Ramos (cell line): Measurements from ENCODE around the gene FAM53B.
"Not testable (repeated sequence)": the region's sequence is repeated elsewhere in the genome, so short reads cannot be mapped to it uniquely, and the experiment has no call there.

Experiments used
- in situ Hi-C: fragments of 300-500 bp; cut with MboI; formaldehyde crosslinking; loops from one replicate; pipeline ENCODE4 v1.14.3; 2022; ENCODE audit warnings: low sequenced_read_pairs; ENCODE audit not compliant: unreplicated experiment

The FAM53B gene

GRCh38 chr10:124596962-124597845 lies 147.0 kb downstream of the FAM53B start:
- in situ Hi-C loops, result no loop called here

DNA sequence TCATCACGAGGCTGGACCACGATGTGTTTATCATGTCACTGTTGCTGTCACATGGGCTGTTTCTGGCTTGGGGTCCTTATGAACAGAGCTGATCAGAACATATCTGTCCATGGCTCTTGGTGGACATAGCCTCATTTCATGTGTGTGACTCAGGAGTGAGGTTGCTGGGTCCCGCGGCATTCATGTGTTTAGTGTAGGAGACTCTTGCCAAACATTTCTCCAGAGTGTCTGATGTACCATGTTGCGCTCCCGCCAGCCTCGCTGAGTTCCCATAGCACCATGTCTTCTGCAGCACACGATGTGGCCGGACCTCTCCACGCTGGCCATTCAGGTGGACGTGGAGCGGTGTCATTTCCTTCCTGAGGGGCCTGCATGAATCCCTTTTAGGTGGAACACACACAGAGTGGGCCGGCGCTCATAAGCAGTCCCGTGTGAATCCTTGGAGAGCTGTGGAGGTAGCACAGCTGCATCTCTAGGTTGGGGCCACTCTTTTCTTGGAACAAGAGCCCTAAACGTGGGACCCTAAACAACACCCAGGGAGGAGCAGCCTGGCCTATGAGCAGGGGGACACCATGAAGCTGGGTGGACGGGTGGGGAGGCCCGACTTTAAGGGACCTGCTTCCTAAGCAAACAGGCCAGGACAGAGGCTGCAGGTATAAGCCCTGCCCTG lies 147.9 kb downstream of the FAM53B start:
- in situ Hi-C loops, result no loop called here

DNA sequence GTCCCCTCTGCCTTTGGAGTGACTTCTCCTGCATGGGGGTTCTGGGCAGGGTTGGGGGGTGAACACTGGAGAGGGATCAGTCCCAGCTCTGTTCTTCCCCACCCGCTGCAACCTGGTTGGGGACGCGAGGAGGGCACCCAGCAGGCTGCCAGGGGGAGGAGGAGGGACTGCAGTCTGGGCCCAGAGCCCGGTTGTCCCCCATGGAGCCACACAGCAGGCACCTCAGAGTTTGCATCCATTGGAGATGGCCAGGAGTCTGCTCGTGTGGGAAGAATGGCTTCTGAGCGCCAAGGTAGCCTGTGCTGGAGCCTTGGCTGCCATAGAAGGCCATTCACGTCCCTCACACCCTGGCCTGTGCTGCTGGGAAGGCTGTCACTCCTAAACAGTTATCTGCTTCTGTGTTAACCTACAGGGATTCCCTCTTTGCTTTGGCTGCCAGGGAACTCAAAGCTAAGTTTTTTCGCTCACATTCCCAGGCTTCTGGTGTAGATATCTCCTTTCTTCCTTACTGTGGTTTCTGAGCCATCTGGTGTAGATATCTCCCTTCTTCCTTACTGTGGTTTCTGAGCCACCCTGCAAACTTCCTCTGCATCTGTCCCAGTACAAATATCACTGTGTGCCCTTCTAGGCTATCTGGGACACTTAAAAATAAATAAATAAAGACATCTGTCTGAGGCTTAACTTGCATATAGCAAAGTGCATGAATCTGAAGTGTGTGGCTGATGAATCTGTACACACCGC lies 148.9 kb downstream of the FAM53B start:
- in situ Hi-C loops, result no loop called here

DNA sequence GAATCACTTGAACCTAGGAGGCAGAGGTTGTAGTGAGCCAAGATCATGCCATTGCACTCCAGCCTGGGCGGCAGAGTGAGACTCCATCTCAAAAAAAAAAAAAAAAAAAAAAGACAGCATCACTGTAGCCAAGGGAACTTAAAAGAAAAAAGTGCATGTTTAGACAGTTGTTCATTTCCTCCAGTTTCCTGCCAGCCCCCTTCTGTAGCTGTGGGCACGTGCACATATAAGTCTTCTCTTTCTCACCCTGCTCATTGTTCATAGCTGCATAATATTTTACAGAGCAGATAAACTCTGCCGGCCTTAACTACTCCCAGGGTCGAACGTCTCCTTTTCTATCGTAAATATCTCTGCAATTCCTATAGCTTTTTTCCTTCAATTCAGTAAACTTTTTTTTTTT lies 149.9 kb downstream of the FAM53B start:
- in situ Hi-C loops, result no loop called here

DNA sequence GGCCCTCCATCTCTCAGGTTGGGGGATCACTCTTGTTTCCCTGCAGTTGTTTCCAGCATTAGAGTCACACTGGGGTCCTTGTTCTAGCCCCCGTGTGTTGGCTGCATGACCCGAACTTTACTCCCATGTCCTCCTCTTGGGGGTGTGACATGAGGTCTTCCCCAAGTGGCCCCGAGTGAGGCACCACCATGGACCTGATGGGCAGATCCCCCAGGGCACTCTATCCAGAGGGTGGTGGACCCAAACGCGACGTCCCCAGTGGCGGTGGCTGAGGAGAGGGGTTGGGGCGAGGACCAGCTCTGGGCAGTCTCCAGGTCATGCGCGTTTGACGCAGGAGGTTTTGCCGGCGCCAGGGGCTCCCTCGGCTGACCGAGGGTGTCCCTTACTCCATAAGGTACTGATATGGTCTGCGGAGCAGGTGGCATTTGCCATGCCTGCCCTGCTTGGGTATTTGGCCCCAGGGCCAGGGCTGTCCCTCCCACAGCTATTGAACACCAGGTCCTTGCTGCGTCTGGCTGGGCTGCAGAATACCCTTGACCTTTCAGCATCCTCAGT lies 150.7 kb downstream of the FAM53B start:
- in situ Hi-C loops, result no loop called here

DNA sequence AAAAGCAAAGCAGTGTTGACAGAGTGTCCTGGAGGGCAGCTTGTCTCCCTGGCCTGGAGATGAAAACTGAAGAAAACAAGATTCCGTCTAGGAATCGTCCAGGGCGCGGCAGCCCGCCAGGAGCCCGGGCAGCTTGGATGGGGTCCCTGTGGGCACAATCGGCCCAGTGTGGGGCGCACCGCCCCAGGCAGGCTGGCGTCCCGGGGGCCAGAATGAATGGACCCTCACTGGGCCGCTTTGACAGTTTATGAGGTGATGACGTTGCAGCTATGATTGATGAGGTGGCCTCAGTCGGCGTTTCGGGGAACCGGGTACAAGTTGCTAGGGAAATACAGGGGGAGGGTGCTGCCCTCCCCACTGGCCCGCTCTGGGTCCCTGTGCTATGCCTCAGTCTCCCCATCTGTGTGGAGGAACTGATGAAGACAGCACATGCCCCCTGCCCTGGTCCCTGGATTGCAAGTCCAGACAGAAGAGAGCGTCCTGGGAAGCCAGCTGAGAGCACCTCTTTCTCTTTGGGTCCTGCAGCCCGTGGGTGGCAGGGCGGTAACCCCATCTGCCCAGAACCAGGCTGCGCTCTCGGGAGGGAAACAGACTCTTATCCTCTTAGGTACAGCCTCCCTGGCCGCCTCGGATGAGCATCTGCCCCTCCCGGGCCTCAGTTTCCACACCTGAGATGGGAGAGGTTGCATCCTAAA lies 151.3 kb downstream of the FAM53B start:
- in situ Hi-C loops, result no loop called here

- in situ Hi-C loops, result no loop called here
Measured at GRCh38 chr10:124592101-124592500, 152.1 kb downstream of the FAM53B start.

GRCh38 chr10:124591123-124591495 lies 153.1 kb downstream of the FAM53B start:
- in situ Hi-C loops, result no loop called here

DNA sequence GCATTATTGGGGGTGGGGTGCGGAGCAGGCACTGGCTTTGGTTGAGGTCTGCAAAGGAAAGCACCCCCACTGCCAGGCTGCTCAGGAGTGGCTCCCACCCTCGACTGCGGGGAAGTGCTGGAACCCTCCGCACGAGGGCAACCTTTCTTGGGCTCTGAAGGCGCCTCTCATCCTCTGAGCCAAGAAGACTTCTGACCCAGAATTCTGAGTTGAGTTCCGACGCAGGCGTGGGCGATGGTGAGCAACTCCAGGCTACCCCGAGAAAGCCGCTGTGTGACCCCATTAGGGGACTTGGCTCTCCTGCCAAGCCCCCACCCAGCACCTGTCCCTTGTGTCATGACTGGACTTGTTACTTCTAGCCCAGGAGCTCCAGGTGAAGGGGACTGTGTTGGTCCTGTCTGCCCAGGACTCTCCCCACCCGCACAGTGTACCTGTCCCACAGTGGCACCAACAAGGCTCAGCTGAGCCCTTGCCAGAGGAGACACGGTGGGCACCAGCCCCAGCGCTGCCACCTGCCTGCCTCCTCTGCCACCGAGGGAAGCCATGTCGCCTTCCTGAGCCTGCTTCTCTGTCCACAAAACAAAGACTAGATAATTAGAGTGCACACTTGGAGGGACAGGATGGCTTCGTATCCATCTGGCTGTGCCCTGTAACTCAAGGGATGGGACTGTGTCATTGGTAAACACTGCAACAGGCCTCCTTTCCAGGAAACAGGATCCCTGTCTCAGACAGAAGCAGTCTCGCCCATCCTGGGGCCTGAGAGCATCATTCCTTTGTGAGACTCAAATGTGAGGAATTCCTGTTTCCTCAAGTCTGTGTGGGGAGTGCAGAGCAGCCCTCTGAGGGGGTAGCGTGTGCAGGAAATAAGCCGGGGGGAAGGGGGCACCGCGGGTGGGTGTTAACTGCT lies 153.7 kb downstream of the FAM53B start:
- in situ Hi-C loops, result no loop called here

- in situ Hi-C loops, result no loop called here
Measured at GRCh38 chr10:124589491-124590041, 154.6 kb downstream of the FAM53B start.

- in situ Hi-C loops, result no loop called here
Measured at GRCh38 chr10:124588736-124589490, 155.3 kb downstream of the FAM53B start.

- in situ Hi-C loops, result not testable (repeated sequence)
Measured at GRCh38 chr10:124588341-124588735, 155.8 kb downstream of the FAM53B start.

DNA sequence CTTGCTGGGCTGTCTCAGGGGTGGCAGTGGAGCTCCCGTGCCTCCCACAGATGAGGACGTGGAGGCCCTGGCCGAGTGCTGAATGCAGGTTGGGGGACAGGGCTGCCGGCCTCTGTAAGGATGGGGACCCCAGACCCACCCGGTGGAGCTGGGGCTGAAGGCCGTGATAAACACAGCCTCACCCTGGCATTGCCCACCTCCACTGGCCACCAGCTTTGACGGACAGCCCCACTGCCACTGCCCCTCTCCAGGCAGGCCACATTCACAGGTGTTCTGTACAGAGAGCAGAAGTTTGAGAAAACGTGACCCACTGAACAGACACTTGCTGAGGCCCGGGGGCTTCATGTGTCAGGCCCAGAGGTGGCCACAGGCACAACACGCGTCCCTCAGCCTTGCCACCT lies 156.4 kb downstream of the FAM53B start:
- in situ Hi-C loops, result no loop called here

DNA sequence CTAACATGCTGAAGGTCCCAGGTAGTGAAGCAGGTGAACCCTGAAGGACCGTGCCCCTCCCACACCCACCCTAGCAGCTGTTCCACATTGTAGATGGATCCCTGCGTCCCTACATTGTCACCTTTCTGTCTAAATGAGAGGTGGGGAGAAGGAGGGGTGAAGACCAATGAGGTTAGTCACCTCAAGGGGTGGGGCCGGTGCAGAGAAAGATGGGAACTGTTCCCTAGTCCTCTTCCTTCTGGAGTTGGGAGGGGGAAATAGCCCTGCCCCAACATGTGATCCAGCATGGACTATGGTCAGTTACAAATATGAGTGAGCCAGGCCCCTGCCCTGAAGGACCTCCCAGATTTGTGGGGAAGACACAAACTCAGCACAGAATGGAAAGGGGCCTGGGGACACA lies 158.0 kb downstream of the FAM53B start:
- in situ Hi-C loops, result no loop called here

DNA sequence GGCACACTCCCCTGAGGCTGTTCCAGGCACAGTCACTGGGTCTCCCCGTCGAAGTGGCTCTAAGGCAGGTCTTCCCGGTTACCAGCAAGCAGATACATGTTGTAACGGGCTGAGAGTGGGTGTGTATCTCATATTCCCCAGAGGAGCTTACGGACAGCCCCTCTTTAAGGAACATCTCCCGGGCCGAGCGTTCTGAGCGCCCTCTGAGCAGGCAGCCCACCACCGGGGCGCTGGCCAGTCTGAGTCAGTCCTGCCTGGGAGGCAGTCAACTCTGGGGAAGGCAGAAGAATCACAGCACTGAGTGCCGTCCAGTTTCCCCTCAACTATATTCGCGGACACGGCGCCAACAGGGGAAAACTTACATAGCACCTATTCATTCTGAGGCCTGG lies 165.2 kb downstream of the FAM53B start:
- in situ Hi-C loops, result no loop called here

DNA sequence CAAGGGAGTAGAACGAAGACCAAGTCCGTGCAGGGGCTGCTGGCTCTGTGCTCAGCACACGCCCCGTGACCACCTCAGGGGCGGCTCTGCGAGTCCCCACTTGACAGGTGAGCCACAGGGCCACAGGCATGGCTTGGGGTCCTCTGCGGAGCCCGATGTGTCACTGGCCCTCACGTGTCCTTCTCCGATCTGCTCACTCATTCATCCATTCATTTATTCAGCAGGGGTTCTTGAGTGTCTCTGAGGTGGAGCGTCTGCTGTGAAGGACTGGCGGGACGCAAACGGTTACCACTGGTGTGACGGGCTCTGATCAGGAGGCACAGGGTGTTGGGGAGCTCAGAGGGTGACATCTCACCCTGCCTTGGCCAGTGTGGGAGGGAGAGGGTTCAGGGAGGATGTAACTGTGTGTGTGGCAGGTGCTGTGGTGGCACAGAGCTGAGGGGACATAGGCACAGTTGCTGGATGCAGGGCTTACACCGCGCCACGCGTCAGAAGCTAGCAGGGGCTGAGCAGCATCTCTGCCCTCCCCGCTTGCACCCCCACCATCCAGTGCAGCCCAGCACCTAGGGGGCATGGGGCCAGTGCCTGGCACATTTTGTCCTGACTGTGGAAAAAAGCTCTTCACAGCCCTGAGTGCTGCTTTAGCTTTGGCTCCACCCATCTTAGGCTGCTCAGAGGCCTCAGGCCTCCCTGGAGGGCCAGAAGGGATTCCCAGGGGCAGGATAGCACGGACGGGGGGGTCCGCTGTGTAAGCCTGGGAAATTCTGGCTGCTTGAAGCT lies 165.8 kb downstream of the FAM53B start:
- in situ Hi-C loops, result no loop called here

GRCh38 chr10:124577651-124578050 lies 166.5 kb downstream of the FAM53B start:
- in situ Hi-C loops, result no loop called here
